ENCODE measurements around the gene SHCBP1.
"Not testable (repeated sequence)": the region's sequence is repeated elsewhere in the genome, so short reads cannot be mapped to it uniquely, and the experiment has no call there.

The SHCBP1 gene

GRCh38 chr16:46621006-46621933 is at the start of gene SHCBP1:
TSS of gene SHCBP1 (minus strand) at chr16:46621379. CDS start at chr16:46621359, 20 bp downstream.
- DNase-seq (ENCODE audit: low read depth, low spot score) = peak; percentile 89

GRCh38 chr16:46662123-46662522 is 40.9 kb upstream of the SHCBP1 start:
- DNase-seq (ENCODE audit: low read depth, low spot score) = no peak

- no peak for DNase-seq (ENCODE audit: low read depth, low spot score)
Observed at GRCh38 chr16:46658925-46659324, 37.7 kb upstream of the SHCBP1 start.

- no peak for DNase-seq (ENCODE audit: low read depth, low spot score)
Observed at GRCh38 chr16:46651305-46651704, 30.1 kb upstream of the SHCBP1 start.

GRCh38 chr16:46650254-46650623 is 29.1 kb upstream of the SHCBP1 start:
- peak; percentile 53 for DNase-seq (ENCODE audit: low read depth, low spot score)

- DNase-seq (ENCODE audit: low read depth, low spot score) = no peak
Observed at GRCh38 chr16:46649588-46650253, 28.5 kb upstream of the SHCBP1 start.

GRCh38 chr16:46648656-46649055 is 27.5 kb upstream of the SHCBP1 start:
- DNase-seq (ENCODE audit: low read depth, low spot score) = no peak

GRCh38 chr16:46638947-46639925 is 18.1 kb upstream of the SHCBP1 start:
- no peak for DNase-seq (ENCODE audit: low read depth, low spot score)

- DNase-seq (ENCODE audit: low read depth, low spot score) = peak; percentile 86
Observed at GRCh38 chr16:46632778-46633733, 11.9 kb upstream of the SHCBP1 start.

GRCh38 chr16:46629331-46630219 is 8.4 kb upstream of the SHCBP1 start:
- peak; percentile 65 for DNase-seq (ENCODE audit: low read depth, low spot score)

- no peak for DNase-seq (ENCODE audit: low read depth, low spot score)
Observed at GRCh38 chr16:46627746-46628145, 6.6 kb upstream of the SHCBP1 start.

- DNase-seq (ENCODE audit: low read depth, low spot score) = not testable (repeated sequence)
Observed at GRCh38 chr16:46626681-46627080, 5.5 kb upstream of the SHCBP1 start.

GRCh38 chr16:46624862-46625261 is 3.7 kb upstream of the SHCBP1 start:
- DNase-seq (ENCODE audit: low read depth, low spot score) = not testable (repeated sequence)

- not testable (repeated sequence) for DNase-seq (ENCODE audit: low read depth, low spot score)
Observed at GRCh38 chr16:46623707-46624106, 2.5 kb upstream of the SHCBP1 start.

- DNase-seq (ENCODE audit: low read depth, low spot score) = not testable (repeated sequence)
Observed at GRCh38 chr16:46623246-46623645, 2.1 kb upstream of the SHCBP1 start.

- DNase-seq (ENCODE audit: low read depth, low spot score) = no peak
Observed at GRCh38 chr16:46621934-46622676, 926 bp upstream of the SHCBP1 start.

- no peak for DNase-seq (ENCODE audit: low read depth, low spot score)
Observed at GRCh38 chr16:46620266-46621005, 743 bp downstream of the SHCBP1 start.

GRCh38 chr16:46618516-46618915 is 2.7 kb downstream of the SHCBP1 start:
- no peak for DNase-seq (ENCODE audit: low read depth, low spot score)
